ENCODE measurements around the gene CCDC88C.
"Not testable (repeated sequence)": the region's sequence is repeated elsewhere in the genome, so short reads cannot be mapped to it uniquely, and the experiment has no call there.

Gene CCDC88C

DNA sequence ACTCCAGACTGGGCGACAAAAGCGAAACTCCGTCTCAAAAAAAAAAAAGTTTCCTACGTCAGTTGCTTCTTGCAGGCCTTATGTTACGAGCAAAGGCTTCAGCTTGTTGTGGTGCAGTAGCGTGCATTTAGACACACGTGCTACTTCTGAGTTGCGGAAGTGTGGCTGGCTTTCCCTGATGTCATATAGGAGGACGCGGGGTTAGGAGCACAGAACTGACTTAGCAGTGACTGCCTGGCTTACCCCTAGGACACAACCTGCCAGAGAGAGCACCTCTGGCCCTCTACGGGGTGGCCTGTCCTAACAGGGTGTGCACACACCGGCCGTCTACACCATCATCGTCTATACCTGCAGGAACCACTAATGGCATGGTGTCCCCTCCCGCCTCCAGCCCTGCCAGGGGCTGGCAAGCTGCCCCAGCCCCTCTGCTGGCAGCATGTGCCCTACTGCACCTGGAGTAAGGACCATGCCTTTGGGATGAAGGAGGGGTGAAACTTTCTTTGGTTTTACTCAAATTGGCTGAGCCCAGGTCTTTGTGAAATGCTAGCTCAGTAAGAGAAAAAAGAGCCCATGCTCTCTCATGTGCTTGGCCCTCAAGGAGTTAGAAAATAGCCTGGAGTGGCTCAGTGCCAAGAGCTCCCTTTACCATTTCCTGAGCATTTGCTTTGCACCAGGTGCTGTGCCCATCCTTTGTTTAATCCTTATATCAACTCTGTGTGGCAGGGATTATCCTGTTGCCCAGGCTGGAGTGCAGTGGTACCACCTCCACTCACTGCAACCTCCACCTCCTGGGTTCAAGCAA is 171.4 kb downstream of the CCDC88C start:
- no peak for DNase-seq (ENCODE audit: low read depth)

DNA sequence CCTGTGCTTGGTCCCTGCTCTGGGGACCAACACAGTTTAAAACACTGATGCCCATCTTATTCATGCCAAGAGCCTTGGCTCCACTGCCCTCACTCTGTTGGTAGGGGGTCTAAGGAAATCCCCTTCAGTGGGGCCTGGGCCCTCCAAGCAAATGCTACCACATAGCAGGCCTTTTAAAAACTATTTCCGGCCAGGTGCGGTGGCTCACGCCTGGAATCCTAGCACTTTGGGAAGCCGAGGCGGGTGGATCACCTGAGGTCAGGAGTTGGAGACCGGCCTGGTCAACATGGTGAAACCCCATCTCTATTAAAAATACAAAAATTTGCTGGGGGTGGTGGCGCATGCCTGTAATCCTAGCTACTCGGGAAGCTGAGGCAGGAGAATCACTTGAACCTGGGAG is 172.0 kb downstream of the CCDC88C start:
- DNase-seq (ENCODE audit: low read depth) = not testable (repeated sequence)

DNA sequence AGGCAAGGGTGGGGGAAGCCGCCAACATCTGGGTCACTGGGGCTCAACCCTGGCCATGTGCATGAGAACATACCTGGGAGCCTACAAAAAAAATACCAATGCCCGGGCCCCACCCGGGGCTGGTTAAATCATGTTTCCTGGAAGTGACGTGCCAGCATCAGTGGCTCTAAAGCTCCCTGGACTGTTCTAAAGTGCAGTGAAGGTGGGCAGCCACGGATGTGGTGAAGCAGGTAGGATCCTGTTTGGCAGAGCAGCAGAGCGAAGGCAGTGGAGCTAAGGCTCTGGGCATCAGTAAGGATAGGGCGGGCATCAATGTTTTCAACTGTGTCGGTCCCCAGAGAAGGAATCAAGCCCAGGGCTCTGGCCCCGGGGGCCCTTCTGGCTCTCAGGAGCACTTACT is 172.6 kb downstream of the CCDC88C start:
- DNase-seq (ENCODE audit: low read depth) = no peak

DNA sequence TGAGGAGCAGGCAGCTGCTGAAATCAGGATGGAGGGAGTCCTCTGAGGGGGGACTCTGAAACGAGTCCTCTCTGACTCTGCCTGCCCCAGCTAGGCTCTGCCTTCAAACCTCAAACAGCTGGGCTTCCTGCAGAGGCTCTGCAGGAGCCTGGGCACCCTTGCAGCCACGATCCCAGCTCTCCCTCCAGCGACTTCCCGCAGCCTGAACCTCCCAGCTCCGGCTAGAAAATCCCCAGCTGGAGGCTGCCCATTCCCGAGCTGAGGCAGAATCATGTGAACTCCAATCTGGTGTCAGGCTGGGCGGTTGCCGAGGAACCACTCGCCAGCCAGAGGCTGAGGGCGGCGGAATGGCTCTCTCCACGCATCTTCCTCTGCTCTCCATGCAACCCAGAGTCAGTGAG is 173.1 kb downstream of the CCDC88C start, which contains the start of gene GPR68:
TSS of gene GPR68 (minus strand) at position 204 of the 401 bp plus-strand sequence. CDS start 9,654 bp downstream, outside the sequence.
- no peak for DNase-seq (ENCODE audit: low read depth)

DNA sequence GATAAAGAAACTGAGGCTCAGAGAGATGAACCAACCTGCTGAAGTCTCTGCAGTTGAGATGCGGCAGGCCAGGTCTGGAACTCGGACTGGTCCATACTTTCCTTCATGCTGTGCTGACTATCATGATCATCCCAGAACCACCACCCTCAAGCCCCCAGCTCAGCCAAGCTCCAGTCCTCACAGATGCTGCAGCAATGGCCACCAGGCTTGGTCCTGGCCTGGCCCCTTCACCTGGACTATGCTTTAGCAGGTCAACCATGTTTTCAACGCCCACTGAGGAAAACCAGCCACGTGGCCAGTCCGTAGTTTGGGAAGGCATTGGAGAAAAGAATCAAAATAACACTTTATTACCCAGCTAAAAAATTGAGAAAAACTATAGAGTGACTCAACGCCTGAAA is 174.5 kb downstream of the CCDC88C start:
- no peak for DNase-seq (ENCODE audit: low read depth)

DNA sequence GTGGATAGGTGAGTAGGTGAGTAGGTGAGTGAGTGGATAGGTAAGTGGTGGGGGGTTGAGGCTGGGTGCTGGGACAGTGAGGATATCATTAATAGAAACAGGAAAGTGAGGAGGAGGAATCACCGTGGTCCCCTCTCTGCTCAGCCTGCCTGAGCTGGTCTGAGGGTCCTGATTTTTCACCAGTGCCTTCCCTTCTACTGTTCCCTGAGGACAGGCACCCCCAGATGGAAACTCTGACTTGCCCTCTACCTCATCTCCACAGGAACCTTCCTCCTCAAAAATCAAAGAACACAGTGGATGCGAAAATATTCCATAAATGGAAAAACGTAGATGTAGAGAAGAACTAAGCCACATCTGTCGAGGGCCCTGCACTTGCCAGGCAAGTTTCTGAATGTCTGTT is 175.0 kb downstream of the CCDC88C start:
- no peak for DNase-seq (ENCODE audit: low read depth)

DNA sequence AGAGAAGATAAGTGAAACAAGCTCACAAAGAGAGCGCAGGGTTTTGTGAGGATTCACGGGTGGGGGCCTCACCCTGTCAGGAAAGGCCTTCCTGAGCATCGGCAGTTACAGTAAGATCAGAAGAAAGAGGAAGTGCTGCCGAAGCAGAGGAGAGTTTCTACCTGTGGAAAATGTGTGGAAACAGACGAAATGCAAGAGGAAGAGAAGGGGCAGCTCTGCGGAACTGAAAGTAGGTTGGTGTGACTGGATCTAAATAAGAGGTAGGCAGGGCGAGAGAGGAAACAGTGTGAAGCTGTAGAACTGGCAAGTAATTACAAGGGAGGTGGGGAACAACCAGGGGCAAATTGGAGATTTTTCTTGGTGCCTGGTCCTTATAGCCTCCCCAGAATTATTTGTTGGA is 175.8 kb downstream of the CCDC88C start:
- no peak for DNase-seq (ENCODE audit: low read depth)

DNA sequence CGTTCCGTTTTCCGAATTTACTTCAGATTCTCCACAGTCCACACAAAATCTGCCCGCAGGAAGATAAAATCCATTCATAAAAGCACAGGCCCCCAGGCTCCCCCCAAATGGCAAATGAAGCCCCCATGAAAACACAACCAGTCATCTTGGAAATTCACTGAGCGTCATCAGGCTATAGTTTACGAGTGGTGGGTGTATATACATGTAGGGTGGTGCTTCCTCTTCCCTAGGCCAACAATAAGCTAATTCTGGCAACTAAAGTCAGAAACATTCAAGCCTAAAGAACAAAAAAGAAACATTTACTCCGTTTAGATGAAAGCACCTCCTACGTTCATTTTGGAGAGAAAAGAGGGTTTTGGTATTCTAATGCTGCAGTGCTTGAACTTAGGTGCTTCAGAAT is 179.0 kb downstream of the CCDC88C start:
- no peak for DNase-seq (ENCODE audit: low read depth)

DNA sequence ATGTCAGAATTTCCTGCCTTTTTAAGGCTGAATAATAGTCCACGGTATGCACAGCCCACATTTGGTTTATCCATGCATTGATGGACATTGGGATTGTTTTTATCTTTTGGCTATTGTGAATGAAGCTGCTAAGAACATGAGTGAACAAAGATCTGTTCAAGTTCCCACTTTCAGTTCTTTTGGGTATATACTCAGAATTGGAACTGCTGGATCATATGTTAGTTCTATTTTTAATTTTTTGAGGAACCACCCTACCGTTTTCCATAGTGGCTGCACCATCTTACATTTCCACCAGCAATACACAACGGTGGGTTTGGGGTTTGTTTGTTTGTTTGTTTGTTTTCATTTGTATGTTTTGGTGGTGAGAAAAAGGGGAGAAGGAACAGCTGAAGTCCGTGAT is 179.5 kb downstream of the CCDC88C start:
- no peak for DNase-seq (ENCODE audit: low read depth)

DNA sequence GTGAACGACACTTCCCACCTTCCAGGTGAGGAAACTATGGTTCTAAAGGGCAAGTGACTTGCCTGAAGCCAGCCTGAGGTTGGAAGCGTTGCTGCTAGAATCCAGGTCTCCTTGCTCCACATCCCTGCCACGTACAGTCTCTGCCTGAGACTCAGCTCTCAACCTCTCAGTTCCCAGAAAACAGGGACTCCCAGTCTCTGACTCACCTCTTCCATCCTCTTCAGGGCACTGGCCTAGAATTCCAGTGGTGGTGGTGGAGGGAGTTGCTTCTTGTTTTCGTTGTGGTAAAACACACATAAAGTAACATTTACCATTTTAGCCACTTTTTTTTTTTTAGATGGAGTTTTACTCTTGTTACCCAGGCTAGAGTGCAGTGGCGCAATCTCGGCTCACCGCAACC is 180.4 kb downstream of the CCDC88C start:
- no peak for DNase-seq (ENCODE audit: low read depth)

DNA sequence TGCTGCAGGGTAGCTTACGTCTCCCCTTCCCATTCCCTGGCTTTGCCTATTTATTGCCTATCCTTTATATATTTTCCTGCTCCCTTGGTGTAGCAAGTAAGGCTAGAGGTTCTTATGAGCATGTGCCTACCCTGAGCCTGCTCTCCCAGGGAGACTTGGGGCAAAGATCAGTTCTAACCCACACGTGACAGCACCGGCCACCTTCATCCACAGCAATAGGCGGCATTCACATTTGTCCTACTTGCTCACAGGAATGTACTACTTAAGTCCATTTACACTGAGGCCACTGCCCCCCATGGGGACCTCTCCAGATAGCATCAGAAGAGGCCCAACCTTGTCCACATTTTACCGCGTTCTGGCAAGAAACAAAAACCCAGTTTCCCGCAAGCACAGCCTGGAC is 181.8 kb downstream of the CCDC88C start:
- DNase-seq (ENCODE audit: low read depth) = no peak

DNA sequence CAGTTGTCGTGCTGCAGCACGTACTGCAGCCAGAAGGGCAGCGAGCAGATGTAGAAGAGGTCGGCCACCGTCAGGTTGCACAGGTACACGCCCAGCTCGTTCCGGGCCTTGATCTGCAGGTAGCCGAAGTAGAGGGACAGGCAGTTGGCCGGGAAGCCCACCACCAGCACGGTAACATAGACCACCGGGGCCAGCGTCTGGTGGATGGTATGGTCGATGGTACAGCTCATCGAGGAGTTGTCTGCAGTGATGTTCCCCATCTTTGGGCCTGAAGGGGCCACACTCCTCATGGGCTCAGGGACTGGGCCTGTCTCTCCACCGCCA is 182.9 kb downstream of the CCDC88C start:
- DNase-seq (ENCODE audit: low read depth) = no peak

DNA sequence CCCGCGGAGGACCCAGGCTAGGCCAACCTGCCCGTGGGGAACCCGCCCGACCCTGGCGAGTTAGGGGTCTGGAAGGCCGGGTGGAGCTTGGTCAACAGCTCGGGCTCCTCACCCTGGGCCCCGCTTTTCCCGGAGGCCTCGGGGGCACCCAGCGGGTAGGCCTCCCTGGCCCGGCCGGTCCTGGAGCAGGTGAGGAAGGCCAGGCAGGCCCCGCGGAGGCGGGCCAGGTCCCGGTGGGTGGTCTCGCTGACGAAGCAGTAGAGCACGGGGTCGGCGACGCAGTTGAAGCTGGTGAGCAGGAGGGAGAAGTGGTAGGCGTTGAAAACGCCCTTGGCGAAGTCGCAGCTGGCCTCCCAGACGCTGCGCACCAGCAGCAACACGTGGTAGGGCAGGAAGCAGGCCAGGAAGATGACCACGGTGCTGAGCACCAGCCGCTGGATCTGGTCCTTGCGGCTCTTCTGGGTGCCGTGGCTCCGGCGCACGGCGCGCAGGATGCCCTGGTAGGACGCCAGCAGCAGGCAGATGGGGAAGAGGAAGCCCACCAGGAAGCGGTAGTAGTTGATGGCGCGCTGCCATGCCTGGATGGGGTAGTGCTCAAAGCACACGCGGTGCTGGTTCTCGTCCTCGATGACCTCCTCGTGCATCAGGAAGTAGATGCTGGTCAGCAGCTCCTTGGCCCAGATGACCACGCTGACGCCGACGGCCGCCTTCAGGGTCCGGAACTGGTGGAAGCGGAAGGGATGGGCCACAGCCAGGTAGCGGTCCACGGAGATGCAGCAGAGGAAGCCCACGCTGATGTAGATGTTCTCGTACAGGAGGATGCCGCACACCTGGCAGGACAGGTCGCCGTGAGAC is 183.5 kb downstream of the CCDC88C start:
- DNase-seq (ENCODE audit: low read depth) = no peak

DNA sequence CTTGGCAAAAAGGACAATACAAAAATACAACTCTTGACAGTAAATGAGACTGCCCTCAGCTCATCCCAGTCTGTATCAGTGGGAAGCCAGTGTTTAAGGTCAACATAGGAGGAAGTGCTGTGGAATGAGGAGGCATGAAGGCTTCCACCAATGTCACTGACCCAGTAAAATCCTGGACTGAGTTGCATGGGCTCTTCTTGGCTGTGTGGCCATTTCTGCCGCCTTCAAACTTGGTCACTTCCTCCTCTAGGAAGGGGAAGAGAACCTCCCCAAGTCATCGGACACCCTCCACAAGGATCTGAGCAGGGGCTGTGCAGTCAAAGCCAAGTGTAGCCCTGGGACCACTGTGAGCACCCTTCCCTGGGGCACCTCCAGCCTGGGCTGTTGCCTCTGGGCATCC is 185.0 kb downstream of the CCDC88C start:
- DNase-seq (ENCODE audit: low read depth) = no peak

DNA sequence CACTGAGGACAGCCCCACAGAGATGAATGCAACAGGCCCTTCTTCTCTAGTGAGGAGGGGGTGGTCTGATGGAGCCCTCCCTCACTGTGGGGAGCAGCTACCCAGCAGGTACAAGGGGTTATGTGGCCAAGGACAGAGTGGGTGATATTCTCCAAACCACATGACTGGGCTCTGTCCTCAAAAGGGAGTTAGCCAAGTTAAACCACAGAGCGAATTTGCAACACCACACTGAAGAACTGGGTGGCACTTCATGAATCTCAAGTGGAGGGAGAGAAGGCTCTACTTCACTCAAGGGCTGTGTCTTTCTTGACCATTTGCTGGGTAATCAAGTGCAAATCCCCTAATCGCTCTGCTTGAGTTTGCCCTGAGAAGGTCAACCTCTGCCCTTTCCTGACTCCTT is 185.6 kb downstream of the CCDC88C start:
- no peak for DNase-seq (ENCODE audit: low read depth)

DNA sequence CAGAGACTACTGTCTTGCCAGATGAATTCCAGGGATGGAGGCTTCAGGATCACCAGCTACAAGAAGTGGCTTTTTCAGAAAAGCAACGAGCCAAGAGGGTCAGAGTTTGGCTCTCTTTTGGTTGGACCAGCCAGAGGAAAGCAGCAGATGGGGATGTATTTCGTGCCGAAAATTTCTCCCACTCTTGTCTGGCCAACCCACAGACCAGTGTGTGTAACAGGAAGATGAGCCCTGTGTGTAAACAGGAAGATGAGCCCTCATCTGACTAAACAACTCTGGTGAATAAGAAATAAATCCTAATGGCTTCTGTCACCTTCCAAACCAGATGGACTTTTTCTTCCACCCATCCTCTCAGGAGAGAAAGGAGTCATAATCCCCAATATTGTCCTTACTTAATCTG is 186.2 kb downstream of the CCDC88C start:
- no peak for DNase-seq (ENCODE audit: low read depth)

DNA sequence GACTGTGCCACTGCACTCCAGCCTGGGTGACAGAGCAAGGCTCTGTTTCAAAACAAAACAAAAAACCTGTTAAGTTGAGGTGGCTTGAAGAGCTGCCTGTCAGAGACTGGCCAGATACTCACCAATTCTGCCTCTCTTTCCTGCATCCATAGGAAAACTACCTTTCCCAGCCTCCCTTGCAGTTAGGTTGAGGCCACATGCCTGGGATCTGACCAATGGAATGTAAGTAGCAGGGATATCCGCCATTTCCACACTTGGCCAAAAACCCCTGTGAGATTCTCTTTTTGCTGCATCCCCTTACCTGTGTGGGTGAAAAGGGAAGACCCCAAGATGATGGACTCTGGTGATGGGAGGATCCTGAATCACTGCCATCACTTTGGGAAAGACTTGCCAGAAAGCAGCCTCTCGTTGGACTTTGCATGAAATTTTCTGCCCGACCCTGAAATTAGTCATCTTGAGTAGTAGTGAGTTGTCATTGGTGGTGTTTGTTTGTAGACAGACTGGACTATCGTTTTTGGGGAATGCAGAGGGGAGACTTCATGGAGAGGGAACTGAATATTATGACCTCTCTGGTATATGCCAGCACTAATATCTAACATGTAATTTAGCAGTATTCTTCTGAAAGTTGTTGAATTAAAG is 187.1 kb downstream of the CCDC88C start:
- DNase-seq (ENCODE audit: low read depth) = no peak

DNA sequence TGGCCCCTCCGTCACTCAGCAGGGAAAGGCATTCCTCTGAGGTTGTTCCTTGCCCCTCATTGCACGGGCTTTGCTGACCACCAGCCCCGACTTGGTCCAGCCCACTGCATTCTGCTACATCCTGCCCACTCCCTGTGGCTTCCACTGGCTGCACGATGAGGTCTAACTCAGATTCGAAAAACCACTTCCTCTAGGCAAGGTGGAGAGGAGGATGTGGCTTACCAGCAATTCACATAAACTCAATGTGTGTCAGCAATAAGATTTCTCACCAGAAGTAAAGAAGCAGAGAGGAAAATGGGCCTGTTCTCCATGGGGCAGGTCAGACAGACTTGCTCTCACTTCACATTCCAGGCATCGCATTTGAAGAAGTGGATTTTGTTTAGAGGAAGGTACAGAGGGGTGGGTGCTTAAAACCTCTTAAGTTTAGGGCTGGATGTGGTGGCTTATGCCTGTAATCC is 187.8 kb downstream of the CCDC88C start:
- DNase-seq (ENCODE audit: low read depth) = peak; percentile 54

DNA sequence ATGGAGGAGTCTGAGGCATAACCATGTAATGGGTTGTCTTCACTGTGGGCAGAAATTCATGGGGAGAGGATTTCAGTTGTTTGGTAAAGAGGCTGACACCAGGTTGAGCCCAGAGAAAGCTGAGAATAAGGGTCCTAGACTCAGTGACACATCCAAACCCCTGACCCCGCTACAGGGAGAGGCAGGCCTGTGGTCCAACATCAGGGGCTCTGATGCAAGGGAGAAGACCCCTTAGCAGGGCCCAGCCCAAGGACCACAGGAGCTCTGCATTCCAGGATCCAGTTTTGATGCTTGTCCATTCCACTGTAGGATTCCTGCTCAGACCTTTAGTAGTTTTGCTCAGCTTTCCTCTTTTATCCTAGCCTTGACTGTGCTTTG is 188.6 kb downstream of the CCDC88C start:
- no peak for DNase-seq (ENCODE audit: low read depth)

DNA sequence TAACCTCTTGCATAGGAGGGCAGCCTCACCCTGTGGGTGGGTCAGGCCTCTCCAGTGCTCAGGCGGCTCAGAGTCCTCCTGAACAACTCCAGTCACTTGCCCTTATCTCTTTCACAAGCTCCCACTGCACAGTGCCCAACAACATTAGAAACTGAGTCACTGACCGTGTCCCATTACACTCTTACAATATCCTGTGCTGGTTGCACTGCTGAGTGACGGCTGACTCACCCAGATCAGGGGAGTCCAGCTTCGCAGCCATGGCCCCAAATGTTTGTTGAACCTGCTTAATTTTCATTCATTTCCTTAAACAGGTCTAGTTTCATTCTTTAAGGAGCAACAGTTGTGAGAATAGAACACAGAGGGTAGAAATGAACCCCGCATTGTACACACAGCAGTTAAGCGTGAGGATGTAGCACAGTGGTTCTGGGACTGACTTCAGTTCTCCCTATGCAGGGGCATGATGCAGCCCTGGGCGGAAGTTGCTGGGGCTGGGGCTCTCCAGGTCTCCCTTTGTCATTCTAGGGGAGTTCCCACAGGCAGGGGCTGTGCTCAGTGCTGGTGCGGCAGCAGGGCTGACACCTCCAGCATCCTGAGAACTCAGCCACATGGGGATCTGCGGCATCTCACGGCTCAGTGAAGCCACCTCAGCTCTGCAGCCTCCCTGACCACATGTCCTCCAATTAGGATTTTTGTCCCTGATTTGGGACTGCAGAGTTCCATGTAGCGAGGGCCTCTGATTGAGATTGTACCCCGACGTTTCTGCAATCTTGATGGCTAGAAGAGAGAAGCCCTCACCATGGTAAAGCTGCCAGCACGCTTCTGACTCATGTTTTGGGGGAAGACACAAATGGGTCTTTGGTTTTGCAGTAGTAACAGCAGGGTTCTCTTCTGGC is 189.3 kb downstream of the CCDC88C start:
- DNase-seq (ENCODE audit: low read depth) = peak; percentile 79

DNA sequence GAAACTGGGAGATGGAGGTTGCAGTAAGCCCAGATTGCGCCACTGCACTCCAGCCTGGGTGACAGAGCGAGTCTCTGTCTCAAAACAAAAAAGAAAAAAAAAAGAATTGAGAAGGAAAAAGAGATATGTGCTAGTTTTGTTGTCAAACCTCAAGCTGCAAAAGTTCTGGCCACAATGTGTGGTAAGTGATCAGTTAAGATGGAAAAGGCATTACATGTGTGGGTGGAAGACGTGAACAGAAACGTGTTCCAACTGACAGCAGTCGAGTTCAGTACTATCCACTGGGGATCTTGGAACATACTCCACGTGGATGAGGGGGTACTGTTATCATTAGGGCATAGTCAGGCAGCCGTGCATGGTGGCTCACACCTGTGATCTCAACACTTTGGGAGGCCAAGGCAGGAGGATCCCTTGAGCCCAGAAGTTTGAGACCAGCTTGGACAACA is 190.4 kb downstream of the CCDC88C start:
- DNase-seq (ENCODE audit: low read depth) = no peak

DNA sequence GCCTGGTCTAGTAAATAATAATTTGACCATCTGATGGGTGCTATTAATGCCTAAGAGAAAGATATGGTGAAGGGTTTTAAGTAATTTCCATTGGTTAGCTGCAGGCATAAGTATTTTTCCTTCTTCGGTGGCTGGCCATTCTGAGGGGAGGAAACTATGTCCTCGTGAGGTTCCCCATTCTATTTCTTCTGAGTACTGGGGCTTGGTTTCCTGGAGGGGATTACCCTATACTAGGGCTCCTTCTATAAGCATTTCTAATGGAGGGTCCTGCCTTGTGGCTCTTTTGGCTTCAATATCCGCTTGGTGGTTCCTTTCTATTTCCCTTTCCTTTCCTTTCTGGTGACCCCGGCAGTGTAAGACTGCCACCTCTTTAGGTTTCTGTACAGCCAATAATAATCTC is 191.3 kb downstream of the CCDC88C start:
- not testable (repeated sequence) for DNase-seq (ENCODE audit: low read depth)
